Measurements from ENCODE around the gene ZNF10. TPM values are rescaled to one million over a fixed set of nuclear protein-coding genes. Genes with fewer than 3 reads are reported as not detected.

The ZNF10 gene
- total RNA-seq, 1 donor from 2014 or later = 3.3 TPM

- Histone ChIP-seq H3K4me3 (ENCODE audit: low read depth, low read length) (peak overlapping the region; percentile 95), H3K36me3 (ENCODE audit: control insufficient read depth, insufficient read depth, low read length) (peaks cover 3% of the 10 kb centered on the region), H3K27me3 (ENCODE audit: control insufficient read depth, insufficient read depth, low read length) (no peaks in the 10 kb centered on the region)
- DNase-seq (ENCODE audit: low read depth) = no peak
- TF ChIP-seq, protein P1, sequence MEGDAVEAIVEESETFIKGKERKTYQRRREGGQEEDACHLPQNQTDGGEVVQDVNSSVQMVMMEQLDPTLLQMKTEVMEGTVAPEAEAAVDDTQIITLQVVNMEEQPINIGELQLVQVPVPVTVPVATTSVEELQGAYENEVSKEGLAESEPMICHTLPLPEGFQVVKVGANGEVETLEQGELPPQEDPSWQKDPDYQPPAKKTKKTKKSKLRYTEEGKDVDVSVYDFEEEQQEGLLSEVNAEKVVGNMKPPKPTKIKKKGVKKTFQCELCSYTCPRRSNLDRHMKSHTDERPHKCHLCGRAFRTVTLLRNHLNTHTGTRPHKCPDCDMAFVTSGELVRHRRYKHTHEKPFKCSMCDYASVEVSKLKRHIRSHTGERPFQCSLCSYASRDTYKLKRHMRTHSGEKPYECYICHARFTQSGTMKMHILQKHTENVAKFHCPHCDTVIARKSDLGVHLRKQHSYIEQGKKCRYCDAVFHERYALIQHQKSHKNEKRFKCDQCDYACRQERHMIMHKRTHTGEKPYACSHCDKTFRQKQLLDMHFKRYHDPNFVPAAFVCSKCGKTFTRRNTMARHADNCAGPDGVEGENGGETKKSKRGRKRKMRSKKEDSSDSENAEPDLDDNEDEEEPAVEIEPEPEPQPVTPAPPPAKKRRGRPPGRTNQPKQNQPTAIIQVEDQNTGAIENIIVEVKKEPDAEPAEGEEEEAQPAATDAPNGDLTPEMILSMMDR (IDR thresholded peaks at IDR 0.05; ENCODE audit: insufficient read depth, low read length, poor library complexity, severe bottlenecking) = no peak
Observed at GRCh38 chr12:133130808-133131128, 341 bp downstream of the ZNF10 start.

GRCh38 chr12:133135747-133136146 lies 5.3 kb downstream of the ZNF10 start:
- Histone ChIP-seq H3K36me3 (ENCODE audit: control insufficient read depth, insufficient read depth, low read length) (peaks cover 3% of the 10 kb centered on the region), H3K27me3 (ENCODE audit: control insufficient read depth, insufficient read depth, low read length) (no peaks in the 10 kb centered on the region), H3K4me3 (ENCODE audit: low read depth, low read length) (no peak overlapping the region)
- DNase-seq (ENCODE audit: low read depth) = no peak
- TF ChIP-seq, protein P1 (IDR thresholded peaks at IDR 0.05; ENCODE audit: insufficient read depth, low read length, poor library complexity, severe bottlenecking) = no peak

GRCh38 chr12:133145981-133146380 lies 15.6 kb downstream of the ZNF10 start:
- TF ChIP-seq, protein P1 (IDR thresholded peaks at IDR 0.05; ENCODE audit: insufficient read depth, low read length, poor library complexity, severe bottlenecking) = no peak
- no peak for DNase-seq (ENCODE audit: low read depth)
- no peaks in the 10 kb centered on the region for H3K27me3 ChIP-seq (ENCODE audit: control insufficient read depth, insufficient read depth, low read length)
- H3K4me3 ChIP-seq (ENCODE audit: low read depth, low read length) = no peak overlapping the region
- peaks cover 1% of the 10 kb centered on the region for H3K36me3 ChIP-seq (ENCODE audit: control insufficient read depth, insufficient read depth, low read length)

- no peak overlapping the region for H3K4me3 ChIP-seq (ENCODE audit: low read depth, low read length)
- DNase-seq (ENCODE audit: low read depth) = no peak
- no peaks in the 10 kb centered on the region for H3K27me3 ChIP-seq (ENCODE audit: control insufficient read depth, insufficient read depth, low read length)
- TF ChIP-seq, protein P1 (IDR thresholded peaks at IDR 0.05; ENCODE audit: insufficient read depth, low read length, poor library complexity, severe bottlenecking) = no peak
- H3K36me3 ChIP-seq (ENCODE audit: control insufficient read depth, insufficient read depth, low read length) = peaks cover 3% of the 10 kb centered on the region
Observed at GRCh38 chr12:133156125-133156690, 25.8 kb downstream of the ZNF10 start.

- no peak for DNase-seq (ENCODE audit: low read depth)
- TF ChIP-seq, protein P1 (IDR thresholded peaks at IDR 0.05; ENCODE audit: insufficient read depth, low read length, poor library complexity, severe bottlenecking) = no peak
- H3K4me3 ChIP-seq (ENCODE audit: low read depth, low read length) = no peak overlapping the region
Observed at GRCh38 chr12:133165776-133166175, 35.3 kb downstream of the ZNF10 start.

GRCh38 chr12:133172491-133172890 lies 42.1 kb downstream of the ZNF10 start:
- no peaks in the 10 kb centered on the region for H3K27me3 ChIP-seq (ENCODE audit: control insufficient read depth, insufficient read depth, low read length)
- TF ChIP-seq, protein P1 (IDR thresholded peaks at IDR 0.05; ENCODE audit: insufficient read depth, low read length, poor library complexity, severe bottlenecking) = no peak
- DNase-seq (ENCODE audit: low read depth) = no peak
- no peaks in the 10 kb centered on the region for H3K36me3 ChIP-seq (ENCODE audit: control insufficient read depth, insufficient read depth, low read length)
- no peak overlapping the region for H3K4me3 ChIP-seq (ENCODE audit: low read depth, low read length)

More at GRCh38 chr12:133165776-133166175, 35.3 kb downstream of the ZNF10 start:
- Histone ChIP-seq H3K36me3 (ENCODE audit: control insufficient read depth, insufficient read depth, low read length) (no peaks in the 10 kb centered on the region), H3K27me3 (ENCODE audit: control insufficient read depth, insufficient read depth, low read length) (no peaks in the 10 kb centered on the region)
